ENCODE results near the gene GAGE12E. TPM values are rescaled to one million over a fixed set of nuclear protein-coding genes. Genes with fewer than 3 reads are reported as not detected.
"Not testable (repeated sequence)": the region's sequence is repeated elsewhere in the genome, so short reads cannot be mapped to it uniquely, and the experiment has no call there.

GAGE12E gene
- polyA plus RNA-seq (not detected in 2 replicates), polyA minus RNA-seq (not detected in 2 replicates)

DNA sequence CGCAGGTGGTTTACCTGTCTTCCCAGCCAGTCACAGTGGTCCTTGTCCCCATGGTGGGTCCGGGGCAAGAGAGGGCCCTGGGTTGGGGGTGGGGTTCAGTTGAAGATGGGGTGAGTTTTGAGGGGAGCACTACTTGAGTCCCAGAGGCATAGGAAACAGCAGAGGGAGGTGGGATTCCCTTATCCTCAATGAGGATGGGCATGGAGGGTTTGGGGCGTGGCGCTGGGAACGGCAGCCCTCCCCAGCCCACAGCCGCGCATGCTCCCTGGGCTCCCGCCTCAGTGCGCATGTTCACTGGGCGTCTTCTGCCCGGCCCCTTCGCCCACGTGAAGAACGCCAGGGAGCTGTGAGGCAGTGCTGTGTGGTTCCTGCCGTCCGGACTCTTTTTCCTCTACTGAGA lies at the start of gene GAGE12E:
Gene GAGE12E, plus strand, starts transcription at position 301 of the 400 bp plus-strand sequence. CDS start 1,155 bp downstream, outside the sequence.
- H4K20me1 ChIP-seq (ENCODE audit: insufficient read depth); H3F3A ChIP-seq (ENCODE audit: insufficient read depth, low read length, poor library complexity, severe bottlenecking); H3K27me3 ChIP-seq (ENCODE audit: insufficient read depth, low read depth, low read length); H3K9ac ChIP-seq (ENCODE audit: low read length); H3K27ac ChIP-seq (ENCODE audit: low read length); H2AFZ ChIP-seq (ENCODE audit: low read depth, low read length); H3K9me2 ChIP-seq (ENCODE audit: insufficient read depth, low read length); H3K36me3 ChIP-seq (ENCODE audit: insufficient read depth, low read length); H3K79me2 ChIP-seq (replicated peaks; ENCODE audit: insufficient read depth, low read length); H3K4me3 ChIP-seq (ENCODE audit: low read length); H3K9me3 ChIP-seq (ENCODE audit: low read length); H3K4me2 ChIP-seq (ENCODE audit: low read length): not testable (repeated sequence)

GRCh38 chrX:49531877-49532276 lies 19.2 kb upstream of the GAGE12E start, which contains the start of gene GAGE12C:
Gene GAGE12C, plus strand, starts transcription at chrX:49532177. Its CDS starts 1,155 bp downstream, at chrX:49533332.
- H3K79me2 ChIP-seq (replicated peaks; ENCODE audit: insufficient read depth, low read length); H3K36me3 ChIP-seq (ENCODE audit: insufficient read depth, low read length); H3K4me2 ChIP-seq (ENCODE audit: low read length); H3K27me3 ChIP-seq (ENCODE audit: insufficient read depth, low read depth, low read length); H3K27ac ChIP-seq (ENCODE audit: low read length); H3K9ac ChIP-seq (ENCODE audit: low read length); H3F3A ChIP-seq (ENCODE audit: insufficient read depth, low read length, poor library complexity, severe bottlenecking); H4K20me1 ChIP-seq (ENCODE audit: insufficient read depth); H3K4me3 ChIP-seq (ENCODE audit: low read length); H3K9me3 ChIP-seq (ENCODE audit: low read length); H2AFZ ChIP-seq (ENCODE audit: low read depth, low read length); H3K9me2 ChIP-seq (ENCODE audit: insufficient read depth, low read length): not testable (repeated sequence)

DNA sequence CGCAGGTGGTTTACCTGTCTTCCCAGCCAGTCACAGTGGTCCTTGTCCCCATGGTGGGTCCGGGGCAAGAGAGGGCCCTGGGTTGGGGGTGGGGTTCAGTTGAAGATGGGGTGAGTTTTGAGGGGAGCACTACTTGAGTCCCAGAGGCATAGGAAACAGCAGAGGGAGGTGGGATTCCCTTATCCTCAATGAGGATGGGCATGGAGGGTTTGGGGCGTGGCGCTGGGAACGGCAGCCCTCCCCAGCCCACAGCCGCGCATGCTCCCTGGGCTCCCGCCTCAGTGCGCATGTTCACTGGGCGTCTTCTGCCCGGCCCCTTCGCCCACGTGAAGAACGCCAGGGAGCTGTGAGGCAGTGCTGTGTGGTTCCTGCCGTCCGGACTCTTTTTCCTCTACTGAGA lies 9.7 kb upstream of the GAGE12E start, which contains the start of gene GAGE12D:
Gene GAGE12D, plus strand, starts transcription at position 301 of the 400 bp plus-strand sequence. CDS start 1,155 bp downstream, outside the sequence.
- not testable (repeated sequence) for H3K9me2 ChIP-seq (ENCODE audit: insufficient read depth, low read length); H4K20me1 ChIP-seq (ENCODE audit: insufficient read depth); H3K27me3 ChIP-seq (ENCODE audit: insufficient read depth, low read depth, low read length); H3K27ac ChIP-seq (ENCODE audit: low read length); H3K9ac ChIP-seq (ENCODE audit: low read length); H3K4me3 ChIP-seq (ENCODE audit: low read length); H3F3A ChIP-seq (ENCODE audit: insufficient read depth, low read length, poor library complexity, severe bottlenecking); H3K9me3 ChIP-seq (ENCODE audit: low read length); H3K4me2 ChIP-seq (ENCODE audit: low read length); H2AFZ ChIP-seq (ENCODE audit: low read depth, low read length); H3K36me3 ChIP-seq (ENCODE audit: insufficient read depth, low read length); H3K79me2 ChIP-seq (replicated peaks; ENCODE audit: insufficient read depth, low read length)

DNA sequence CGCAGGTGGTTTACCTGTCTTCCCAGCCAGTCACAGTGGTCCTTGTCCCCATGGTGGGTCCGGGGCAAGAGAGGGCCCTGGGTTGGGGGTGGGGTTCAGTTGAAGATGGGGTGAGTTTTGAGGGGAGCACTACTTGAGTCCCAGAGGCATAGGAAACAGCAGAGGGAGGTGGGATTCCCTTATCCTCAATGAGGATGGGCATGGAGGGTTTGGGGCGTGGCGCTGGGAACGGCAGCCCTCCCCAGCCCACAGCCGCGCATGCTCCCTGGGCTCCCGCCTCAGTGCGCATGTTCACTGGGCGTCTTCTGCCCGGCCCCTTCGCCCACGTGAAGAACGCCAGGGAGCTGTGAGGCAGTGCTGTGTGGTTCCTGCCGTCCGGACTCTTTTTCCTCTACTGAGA lies 9.5 kb downstream of the GAGE12E start, which contains the start of gene GAGE12F:
Gene GAGE12F, plus strand, starts transcription at position 301 of the 400 bp plus-strand sequence. CDS start 1,155 bp downstream, outside the sequence.
- not testable (repeated sequence) for H2AFZ ChIP-seq (ENCODE audit: low read depth, low read length); H3K4me2 ChIP-seq (ENCODE audit: low read length); H3K27me3 ChIP-seq (ENCODE audit: insufficient read depth, low read depth, low read length); H3K9ac ChIP-seq (ENCODE audit: low read length); H3K9me3 ChIP-seq (ENCODE audit: low read length); H3K9me2 ChIP-seq (ENCODE audit: insufficient read depth, low read length); H3F3A ChIP-seq (ENCODE audit: insufficient read depth, low read length, poor library complexity, severe bottlenecking); H3K79me2 ChIP-seq (replicated peaks; ENCODE audit: insufficient read depth, low read length); H3K27ac ChIP-seq (ENCODE audit: low read length); H4K20me1 ChIP-seq (ENCODE audit: insufficient read depth); H3K4me3 ChIP-seq (ENCODE audit: low read length); H3K36me3 ChIP-seq (ENCODE audit: insufficient read depth, low read length)

DNA sequence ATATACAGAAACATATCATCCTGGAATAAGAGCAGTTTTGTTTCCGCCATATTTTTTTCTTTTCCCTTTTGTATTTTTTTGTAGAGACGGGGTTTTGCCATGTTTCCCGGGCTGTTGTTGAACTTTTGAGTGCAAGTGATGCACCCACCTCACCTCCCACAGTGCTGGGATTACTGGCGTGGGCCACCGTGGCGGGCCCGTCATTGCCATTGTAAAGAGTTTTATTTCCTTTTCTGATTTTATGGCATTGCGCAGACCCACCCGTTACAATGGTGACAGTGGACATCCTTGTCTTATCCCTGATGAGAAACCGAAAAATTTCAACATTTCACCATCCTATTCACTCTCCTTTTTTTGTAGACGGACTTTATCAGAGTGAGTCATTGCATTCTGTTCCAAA lies 17.6 kb downstream of the GAGE12E start:
- H3K36me3 ChIP-seq (ENCODE audit: insufficient read depth, low read length); H3F3A ChIP-seq (ENCODE audit: insufficient read depth, low read length, poor library complexity, severe bottlenecking); H3K27ac ChIP-seq (ENCODE audit: low read length); H3K9ac ChIP-seq (ENCODE audit: low read length); H3K4me3 ChIP-seq (ENCODE audit: low read length); H4K20me1 ChIP-seq (ENCODE audit: insufficient read depth); H3K9me2 ChIP-seq (ENCODE audit: insufficient read depth, low read length); H2AFZ ChIP-seq (ENCODE audit: low read depth, low read length); H3K79me2 ChIP-seq (replicated peaks; ENCODE audit: insufficient read depth, low read length); H3K9me3 ChIP-seq (ENCODE audit: low read length); H3K4me2 ChIP-seq (ENCODE audit: low read length); H3K27me3 ChIP-seq (ENCODE audit: insufficient read depth, low read depth, low read length): not testable (repeated sequence)

DNA sequence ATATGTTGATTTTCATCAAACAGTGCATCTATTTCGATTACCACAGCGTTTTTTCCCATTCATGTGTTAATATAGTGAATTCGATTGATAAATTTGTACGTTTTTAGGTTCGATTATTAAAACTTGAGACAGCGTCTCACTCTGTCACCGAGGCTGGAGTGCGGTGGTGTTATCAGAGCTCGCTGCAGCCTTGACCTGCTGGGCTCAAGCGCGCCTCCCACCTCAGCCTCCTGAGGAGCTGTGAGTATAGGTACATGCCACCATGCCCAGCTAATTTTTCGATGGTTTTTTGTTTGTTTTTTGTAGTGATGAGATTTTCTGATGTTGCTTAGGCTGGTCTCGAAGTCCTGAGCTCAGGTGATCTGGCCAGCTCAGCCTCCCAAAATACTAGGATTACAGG lies 18.1 kb downstream of the GAGE12E start:
- H3F3A ChIP-seq (ENCODE audit: insufficient read depth, low read length, poor library complexity, severe bottlenecking), result not testable (repeated sequence)

GRCh38 chrX:49570100-49570499 lies 19.0 kb downstream of the GAGE12E start, which contains the start of gene GAGE12G:
Gene GAGE12G, plus strand, starts transcription at chrX:49570400. Its CDS starts 1,155 bp downstream, at chrX:49571555.
- H3K4me3 ChIP-seq (ENCODE audit: low read length), result not testable (repeated sequence)

More for the DNA sequence above, 18.1 kb downstream of the GAGE12E start:
- H3K79me2 ChIP-seq (replicated peaks; ENCODE audit: insufficient read depth, low read length); H3K27ac ChIP-seq (ENCODE audit: low read length); H3K9me2 ChIP-seq (ENCODE audit: insufficient read depth, low read length); H3K9me3 ChIP-seq (ENCODE audit: low read length); H3K9ac ChIP-seq (ENCODE audit: low read length); H4K20me1 ChIP-seq (ENCODE audit: insufficient read depth); H3K36me3 ChIP-seq (ENCODE audit: insufficient read depth, low read length); H3K27me3 ChIP-seq (ENCODE audit: insufficient read depth, low read depth, low read length); H3K4me2 ChIP-seq (ENCODE audit: low read length); H3K4me3 ChIP-seq (ENCODE audit: low read length); H2AFZ ChIP-seq (ENCODE audit: low read depth, low read length): not testable (repeated sequence)

DNA sequence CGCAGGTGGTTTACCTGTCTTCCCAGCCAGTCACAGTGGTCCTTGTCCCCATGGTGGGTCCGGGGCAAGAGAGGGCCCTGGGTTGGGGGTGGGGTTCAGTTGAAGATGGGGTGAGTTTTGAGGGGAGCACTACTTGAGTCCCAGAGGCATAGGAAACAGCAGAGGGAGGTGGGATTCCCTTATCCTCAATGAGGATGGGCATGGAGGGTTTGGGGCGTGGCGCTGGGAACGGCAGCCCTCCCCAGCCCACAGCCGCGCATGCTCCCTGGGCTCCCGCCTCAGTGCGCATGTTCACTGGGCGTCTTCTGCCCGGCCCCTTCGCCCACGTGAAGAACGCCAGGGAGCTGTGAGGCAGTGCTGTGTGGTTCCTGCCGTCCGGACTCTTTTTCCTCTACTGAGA lies 28.6 kb downstream of the GAGE12E start, which contains the start of gene GAGE12H:
Gene GAGE12H, plus strand, starts transcription at position 301 of the 400 bp plus-strand sequence. CDS start 1,155 bp downstream, outside the sequence.
- H3K9me2 ChIP-seq (ENCODE audit: insufficient read depth, low read length); H3K79me2 ChIP-seq (replicated peaks; ENCODE audit: insufficient read depth, low read length); H4K20me1 ChIP-seq (ENCODE audit: insufficient read depth); H3F3A ChIP-seq (ENCODE audit: insufficient read depth, low read length, poor library complexity, severe bottlenecking); H3K9ac ChIP-seq (ENCODE audit: low read length); H3K9me3 ChIP-seq (ENCODE audit: low read length); H3K27ac ChIP-seq (ENCODE audit: low read length); H3K27me3 ChIP-seq (ENCODE audit: insufficient read depth, low read depth, low read length); H3K36me3 ChIP-seq (ENCODE audit: insufficient read depth, low read length); H3K4me2 ChIP-seq (ENCODE audit: low read length); H3K4me3 ChIP-seq (ENCODE audit: low read length); H2AFZ ChIP-seq (ENCODE audit: low read depth, low read length): not testable (repeated sequence)

More at GRCh38 chrX:49570100-49570499, 19.0 kb downstream of the GAGE12E start, which contains the start of gene GAGE12G:
- H3F3A ChIP-seq (ENCODE audit: insufficient read depth, low read length, poor library complexity, severe bottlenecking); H3K9ac ChIP-seq (ENCODE audit: low read length); H2AFZ ChIP-seq (ENCODE audit: low read depth, low read length); H4K20me1 ChIP-seq (ENCODE audit: insufficient read depth); H3K27me3 ChIP-seq (ENCODE audit: insufficient read depth, low read depth, low read length); H3K9me3 ChIP-seq (ENCODE audit: low read length); H3K9me2 ChIP-seq (ENCODE audit: insufficient read depth, low read length); H3K36me3 ChIP-seq (ENCODE audit: insufficient read depth, low read length); H3K27ac ChIP-seq (ENCODE audit: low read length); H3K79me2 ChIP-seq (replicated peaks; ENCODE audit: insufficient read depth, low read length); H3K4me2 ChIP-seq (ENCODE audit: low read length): not testable (repeated sequence)
